ENCODE measurements around the gene SMC2.

The SMC2 gene

DNA sequence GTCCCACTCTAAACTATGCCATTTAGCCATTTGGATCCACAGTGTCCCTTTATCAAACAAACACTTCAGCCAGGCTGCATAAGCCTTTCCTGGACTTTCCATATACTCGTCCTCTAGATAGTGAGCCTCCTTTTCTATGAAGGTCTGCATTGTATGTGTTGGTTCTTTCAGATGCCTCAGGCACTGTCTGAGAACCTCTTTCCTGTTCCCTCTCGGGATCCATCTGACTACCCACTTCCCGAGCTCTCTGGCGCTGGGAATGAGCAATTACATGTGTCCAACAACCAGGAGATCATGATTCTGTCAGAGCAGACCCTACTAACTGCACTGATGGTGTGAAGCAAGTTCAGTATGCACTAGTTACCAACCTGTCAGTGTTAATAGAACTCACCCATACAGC is 14.2 kb downstream of the SMC2 start:
- no peak for DNase-seq

GRCh38 chr9:104110509-104110908 is 16.4 kb downstream of the SMC2 start:
- no peak for DNase-seq

DNA sequence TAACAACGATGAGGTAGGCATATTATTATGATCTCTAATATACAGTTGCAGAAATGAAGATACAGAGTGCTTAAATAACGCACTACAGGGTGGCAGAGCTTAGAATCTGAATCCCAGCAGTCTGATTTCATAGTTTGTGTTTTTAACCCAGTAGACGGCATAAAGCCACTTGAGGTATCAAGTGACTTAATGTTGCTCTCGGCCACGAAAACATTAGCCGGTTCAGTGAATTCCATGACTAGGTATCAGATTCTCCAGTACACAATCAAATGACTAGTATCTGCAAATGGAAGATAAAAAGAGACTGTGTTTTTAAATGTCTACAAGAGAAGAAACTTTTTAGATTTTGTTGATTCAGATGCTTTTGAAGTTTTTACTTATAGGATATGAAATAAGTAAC is 24.8 kb downstream of the SMC2 start:
- DNase-seq, result peak; percentile 26

- DNase-seq, result no peak
Observed at GRCh38 chr9:104121022-104121421, 26.9 kb downstream of the SMC2 start.

GRCh38 chr9:104138243-104138868 is 44.2 kb downstream of the SMC2 start:
- DNase-seq, result no peak

- DNase-seq, result no peak
Observed at GRCh38 chr9:104142799-104143549, 48.9 kb downstream of the SMC2 start.

GRCh38 chr9:104143550-104143910 is 49.4 kb downstream of the SMC2 start:
- DNase-seq, result no peak

- no peak for DNase-seq
Observed at GRCh38 chr9:104144336-104144735, 50.2 kb downstream of the SMC2 start.

GRCh38 chr9:104173067-104173466 is 79.0 kb downstream of the SMC2 start:
- DNase-seq, result no peak

GRCh38 chr9:104177003-104177611 is 83.0 kb downstream of the SMC2 start:
- no peak for DNase-seq

DNA sequence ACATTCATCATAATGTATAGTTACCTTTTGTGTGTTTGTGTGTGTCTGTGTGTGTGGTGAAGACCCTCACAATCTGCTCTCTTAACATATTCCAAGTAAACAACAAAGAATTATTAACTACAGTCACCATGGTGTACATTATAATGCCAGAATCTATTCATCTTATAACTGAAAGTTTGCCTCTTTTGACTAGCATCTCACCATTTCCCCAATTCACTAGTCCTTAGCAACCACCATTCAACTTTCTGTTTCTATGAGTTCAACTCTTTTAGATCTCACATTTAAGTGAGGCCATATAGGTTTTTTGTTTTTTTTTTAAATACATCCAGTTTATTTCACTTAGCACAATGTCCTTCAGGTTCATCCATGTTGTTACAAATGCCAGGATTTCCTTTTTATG is 83.6 kb downstream of the SMC2 start:
- no peak for DNase-seq

All from NCI-H2107 (cell line).